A549 (cell line): Measurements from ENCODE around the gene FAM216B. TPM values are rescaled to one million over a fixed set of nuclear protein-coding genes. Genes with fewer than 3 reads are reported as not detected.
A peak's percentile ranks its signal among the peaks of the same experiment; 100 is the strongest.

Experiments
- ATAC-seq, 2 experiments: fragments of 200-7000 bp in 1 of 2; fragments of >200 bp in 1 of 2; cut with Nextera tagmentation in 1 of 2; cut with Tn5 transposase in 1 of 2; 3 replicates each; pipeline versions ENCODE4 v1.8.0 to v1.9.1; 2018 to 2020; ENCODE audit warnings: mild to moderate bottlenecking in 1 of 2, moderate library complexity in 1 of 2
- CTCF ChIA-PET: fragments of 300-600 bp; sonication (Branson Sonifier 250); formaldehyde crosslinking; extraction: SDS; loops from one replicate; lab custom pipeline; 2021; ENCODE audit warnings: antibody characterized with exemption, inconsistent platforms; lab: Yijun Ruan, JAX
- POLR2A ChIA-PET: fragments of 350-600 bp; formaldehyde crosslinking; extraction: SDS; loops from one replicate; lab custom pipeline; 2021; ENCODE audit warnings: antibody characterized with exemption, inconsistent platforms; lab: Yijun Ruan, JAX
- DNase-seq, 2 experiments: peaks; one replicate each; pipeline versions ENCODE4 v3.0.0 to v3.0.0-alpha.2; 2011 to 2016; ENCODE audit warnings: low read depth in 1 of 2, low spot score in 1 of 2
- FAIRE-seq: peaks from 2 replicates; lab custom pipeline; 2011; peaks lifted over from hg19 to GRCh38; lab: Jason Lieb, UNC
- H3K27ac ChIP-seq, 2 experiments: fragments of >200 bp; sonication (Bioruptor Twin); formaldehyde crosslinking; 3 replicates each; pipeline ENCODE4 v1.5.1; 2016 to 2017
- H3K4me1 ChIP-seq: fragments of >200 bp; sonication (Bioruptor Twin); formaldehyde crosslinking; 3 replicates; pipeline ENCODE4 v1.6.1; 2016
- H3K4me2 ChIP-seq: fragments of >200 bp; sonication (Bioruptor Twin); formaldehyde crosslinking; 3 replicates; pipeline ENCODE4 v1.6.1; 2016
- H3K4me3 ChIP-seq: fragments of >200 bp; sonication (Bioruptor Twin); formaldehyde crosslinking; 3 replicates; pipeline ENCODE4 v1.5.1; 2016
- H3K9me3 ChIP-seq: fragments of >200 bp; sonication (Bioruptor Twin); formaldehyde crosslinking; 3 replicates; pipeline ENCODE4 v1.6.1; 2016
- ATOH8 ChIP-seq: fragments of 250-450 bp; sonication (Bioruptor Pico); IDR thresholded peaks from 2 replicates; pipeline ENCODE4 v1.5.0; 2020; ENCODE audit warnings: low read depth, mild to moderate bottlenecking, moderate library complexity
- BHLHE40 ChIP-seq: IDR thresholded peaks from 2 replicates; pipeline ENCODE4 v1.6.1; 2012; ENCODE audit warnings: low read depth, low read length, inconsistent platforms
- CBX2 ChIP-seq: fragments of 200-600 bp; sonication (generic); IDR thresholded peaks from 2 replicates; pipeline ENCODE4 v1.6.1; 2016; ENCODE audit warnings: low read depth, mild to moderate bottlenecking, borderline replicate concordance
- CTCF ChIP-seq: fragments of >200 bp; sonication (Bioruptor Twin); formaldehyde crosslinking; IDR thresholded peaks from 3 replicates; pipeline ENCODE4 v1.5.1; 2016
- EHF ChIP-seq: fragments of 250-450 bp; sonication (Bioruptor Pico); IDR thresholded peaks from 2 replicates; pipeline ENCODE4 v1.5.0; 2020; ENCODE audit warnings: mild to moderate bottlenecking
- ELK1 ChIP-seq: fragments of 150-350 bp; IDR thresholded peaks from 2 replicates; pipeline ENCODE4 v1.6.1; 2014; ENCODE audit warnings: low read depth, mild to moderate bottlenecking, low read length
- HES2 ChIP-seq: fragments of >200 bp; sonication (Bioruptor Twin); formaldehyde crosslinking; IDR thresholded peaks from 2 replicates; pipeline ENCODE4 v1.6.1; 2016
- HOXB13 ChIP-seq: fragments of 250-450 bp; sonication (Bioruptor Pico); IDR thresholded peaks from 2 replicates; pipeline ENCODE4 v1.5.0; 2020; ENCODE audit warnings: low read depth, mild to moderate bottlenecking, moderate library complexity
- HOXB5 ChIP-seq: fragments of 250-450 bp; sonication (Bioruptor Pico); IDR thresholded peaks from 2 replicates; pipeline ENCODE4 v1.5.0; 2020; ENCODE audit warnings: mild to moderate bottlenecking, moderate library complexity
- KDM1A ChIP-seq: fragments of 200-600 bp; sonication (generic); IDR thresholded peaks from 2 replicates; pipeline ENCODE4 v1.6.1; 2016; ENCODE audit warnings: low read depth, mild to moderate bottlenecking
- MAZ ChIP-seq: fragments of 150-350 bp; IDR thresholded peaks from 2 replicates; pipeline ENCODE4 v1.6.1; 2014; ENCODE audit warnings: antibody characterized with exemption, low read depth, low read length, borderline replicate concordance
- NFE2L2 ChIP-seq: fragments of 150-350 bp; conservative IDR thresholded peaks from 2 replicates; pipeline ENCODE4 v1.6.1; 2014; ENCODE audit warnings: low read length
- PBX3 ChIP-seq: IDR thresholded peaks from 2 replicates; pipeline ENCODE4 v1.6.1; 2012
- RAD21 ChIP-seq, 2 experiments: fragments of >200 bp in 1 of 2; sonication (Bioruptor Twin) in 1 of 2; formaldehyde crosslinking in 1 of 2; IDR thresholded peaks in 1 of 2; conservative IDR thresholded peaks in 1 of 2; 2 replicates in 1 of 2; 3 replicates in 1 of 2; pipeline ENCODE4 v1.6.1; 2012 to 2018; ENCODE audit warnings: inconsistent platforms in 1 of 2
- REST ChIP-seq: fragments of 200-600 bp; sonication (generic); IDR thresholded peaks from 2 replicates; pipeline ENCODE4 v1.6.1; 2016; ENCODE audit warnings: antibody characterized with exemption, mild to moderate bottlenecking, moderate library complexity
- SREBF2 ChIP-seq: fragments of 450-650 bp; IDR thresholded peaks from 2 replicates; pipeline ENCODE4 v1.6.1; 2014; ENCODE audit warnings: mild to moderate bottlenecking, moderate library complexity
- TP53 ChIP-seq: fragments of 250-450 bp; sonication (Bioruptor Pico); IDR thresholded peaks from 2 replicates; pipeline ENCODE4 v1.5.0; 2021; ENCODE audit warnings: mild to moderate bottlenecking, moderate library complexity
- ZNF302 ChIP-seq: fragments of 250-450 bp; sonication (Bioruptor Pico); IDR thresholded peaks from 2 replicates; pipeline ENCODE4 v1.9.0; 2021; ENCODE audit warnings: inconsistent platforms, mild to moderate bottlenecking, moderate library complexity
- WGBS: methylation state at CpG from one replicate; pipeline ENCODE4 v1.1.6; 2017; ENCODE audit errors: missing lambda C conversion rate; 5-methylcytosine and 5-hydroxymethylcytosine counted together
- polyA plus RNA-seq, 4 experiments: library from polyadenylated mRNA; depleted of rRNA in 3 of 4; stranded (reverse); fragments of >200 nt; fragmentation: RNase III in 1 of 4; extraction: RNeasy Plus Mini Kit Qiagen cat#74134 plus additional on column Dnase treatment in 1 of 4; gene quantifications; 2 replicates in 3 of 4; 3 replicates in 1 of 4; pipeline ENCODE4 v1.2.3, GENCODE V29; 2011 to 2017

FAM216B gene
- polyA plus RNA-seq, 2 of the 4 experiments (the other 2 are of a cell fraction): not detected

- no peak overlapping the region for H3K4me3 ChIP-seq
- FAIRE-seq: no peak
- H3K4me2 ChIP-seq: no peak overlapping the region
- TF ChIP-seq NFE2L2 (no peak), SREBF2 (no peak), KDM1A (no peak), BHLHE40 (no peak), TP53 (CRISPR knock-in tag) (no peak), CBX2 (no peak), MAZ (no peak), CTCF (no peak), HOXB5 (no peak), PBX3 (no peak), HES2 (no peak), REST (no peak), ZNF302 (CRISPR knock-in tag) (no peak), ELK1 (no peak), ATOH8 (no peak), EHF (CRISPR knock-in tag) (no peak)
- TF ChIP-seq, all 56 proteins: peak for 0
- no peak overlapping the region for H3K27ac ChIP-seq
- ChIA-PET CTCF (no interaction called here), POLR2A (no interaction called here)
- WGBS: 68% methylated on average over 5 of the region's 5 CpGs
- ATAC-seq (no peak), DNase-seq (no peak)
- H3K4me1 ChIP-seq: no peaks in the 10 kb centered on the region
- no peaks in the 10 kb centered on the region for H3K9me3 ChIP-seq
These were observed 27.1 kb downstream of the FAM216B start for GRCh38 chr13:42808341-42808940.

- TF ChIP-seq HOXB13 (CRISPR knock-in tag) (no peak), RAD21 (conservative IDR thresholded peaks at IDR 0.05 in 1 of 2, IDR thresholded peaks at IDR 0.05 in 1 of 2) (peak in 1 of 2 experiments; percentile 19; a peak in 1 of 5 replicates), EHF (CRISPR knock-in tag) (no peak)
- ATAC-seq (no peak), FAIRE-seq (no peak), DNase-seq (no peak)
- Histone ChIP-seq H3K4me3 (no peak overlapping the region), H3K4me2 (no peak overlapping the region), H3K4me1 (no peaks in the 10 kb centered on the region), H3K27ac (no peak overlapping the region), H3K9me3 (no peaks in the 10 kb centered on the region)
- POLR2A ChIA-PET: no interaction called here
- CTCF ChIA-PET: interaction anchor here (1.1 kb wide), 1 partner anchor 217 kb away, joined by 4 read pairs; no protein-coding TSS in a partner anchor
- 9% methylated on average over 5 of the region's 5 CpGs for WGBS
These were observed 30.9 kb downstream of the FAM216B start for GRCh38 chr13:42812316-42812715.
